Activated T-helper 1 cell treated with anti-CD3 and anti-CD28 coated beads, Interleukin-12 subunit alpha, Interleukin-12 subunit beta, Interleukin-2, Interleukin-4 antibody, amounts not matched to agents 30 ng/mL and 10 ng/mL and 1 ng/mL, durations not matched to agents 14 hours and 24 hours and 36 hours (primary cell): ENCODE measurements around the gene PTTG1IP. TPM values are rescaled to one million over a fixed set of nuclear protein-coding genes. Genes with fewer than 3 reads are reported as not detected.

Experiments
- DNase-seq: peaks from one replicate; pipeline ENCODE4 v3.0.0; 2021; ENCODE audit warnings: low spot score
- H3K27ac Mint-ChIP-seq: one replicate; pipeline ENCODE4 v1.8.0; 2021; ENCODE audit warnings: mild to moderate bottlenecking, mixed read lengths
- H3K27me3 Mint-ChIP-seq: one replicate; pipeline ENCODE4 v1.8.0; 2022; ENCODE audit warnings: mild to moderate bottlenecking, moderate library complexity, mixed read lengths; ENCODE audit not compliant: insufficient read depth
- H3K36me3 Mint-ChIP-seq: one replicate; pipeline ENCODE4 v1.8.0; 2021; ENCODE audit warnings: low read depth, mixed read lengths
- H3K4me1 Mint-ChIP-seq: one replicate; pipeline ENCODE4 v1.8.0; 2021; ENCODE audit warnings: low read depth, mixed read lengths
- H3K4me3 Mint-ChIP-seq: one replicate; pipeline ENCODE4 v1.8.0; 2021; ENCODE audit warnings: mild to moderate bottlenecking, moderate library complexity, mixed read lengths
- H3K9me3 Mint-ChIP-seq: one replicate; pipeline ENCODE4 v1.8.0; 2021; ENCODE audit warnings: mixed read lengths
- intact Hi-C: fragments of 100-400 bp; cut with micrococcal nuclease; formaldehyde crosslinking; loops from one replicate; pipeline ENCODE4 v1.15.1; 2024
- total RNA-seq: library from RNA; stranded (reverse); gene quantifications from 2 replicates; pipeline ENCODE4 v1.2.3, GENCODE V29; 2022

PTTG1IP gene
- total RNA-seq, 1 donor from 2014 or later: 46.7 TPM

DNA sequence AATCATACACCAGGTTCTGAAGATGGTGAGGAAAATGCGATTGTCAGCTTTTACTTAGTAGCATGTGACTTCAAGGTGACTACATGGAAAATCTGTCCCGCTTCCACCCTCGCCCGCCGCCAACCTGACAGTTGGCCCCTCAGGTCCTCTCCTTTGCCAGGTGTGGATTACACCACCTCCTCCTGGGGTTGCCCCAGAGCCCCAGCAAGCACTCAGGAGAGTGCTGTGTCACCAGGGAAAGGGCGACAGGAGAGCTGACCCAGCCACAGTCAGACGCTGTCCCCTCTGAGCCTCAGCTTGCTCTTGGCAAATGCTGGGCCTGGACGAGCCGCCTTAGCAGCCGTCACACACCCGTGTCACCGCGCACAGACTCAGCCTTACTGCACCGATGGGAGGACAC, 17.9 kb downstream of the PTTG1IP start:
- H3K27ac Mint-ChIP-seq: no peak overlapping the region

DNA sequence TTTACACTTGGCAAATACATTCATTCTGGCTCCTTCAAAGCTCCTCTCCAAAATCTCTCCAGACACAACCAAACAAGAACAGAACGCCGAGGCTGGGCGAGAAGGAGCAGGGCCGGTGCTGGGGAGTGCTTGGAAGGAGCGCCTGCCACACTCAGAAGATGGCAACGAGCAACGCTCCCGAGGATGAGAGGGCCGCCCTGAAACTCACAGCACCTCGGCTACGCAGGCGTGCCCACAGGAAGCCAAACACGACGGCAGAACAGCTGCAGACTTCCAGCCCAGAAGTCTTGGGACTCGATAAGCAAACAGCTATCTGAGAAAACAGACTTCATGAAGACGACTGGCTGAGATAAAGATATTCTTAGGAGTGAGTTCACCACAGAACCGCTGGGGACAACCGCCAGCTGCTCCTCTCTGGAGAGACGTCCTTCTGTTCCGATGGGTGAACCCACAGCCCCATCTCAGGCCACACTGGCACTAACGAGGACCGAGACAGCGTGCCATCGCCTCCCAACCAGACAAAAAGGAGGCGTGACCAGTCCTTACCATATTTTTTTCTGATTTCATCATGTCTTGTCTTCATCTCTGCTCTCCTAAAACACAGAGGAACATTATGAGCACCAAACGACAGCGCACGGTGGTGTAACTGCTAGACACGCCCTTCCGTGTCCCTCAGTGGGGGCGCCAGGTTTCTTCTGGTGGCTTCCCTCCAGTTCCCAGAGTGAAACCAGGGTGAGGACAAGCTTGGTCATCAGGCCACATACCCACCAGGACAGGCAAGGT, 18.6 kb downstream of the PTTG1IP start:
- no peak for DNase-seq
- H3K27ac Mint-ChIP-seq: peak overlapping the region; percentile 43
- H3K9me3 Mint-ChIP-seq: no peaks in the 10 kb centered on the region
- H3K4me1 Mint-ChIP-seq: peaks cover 31% of the 10 kb centered on the region
- intact Hi-C loops: loop anchor here (1.0 kb wide), 1 partner anchor 13 kb away; no protein-coding TSS in a partner anchor
- H3K27me3 Mint-ChIP-seq: no peaks in the 10 kb centered on the region
- H3K36me3 Mint-ChIP-seq: peaks cover 43% of the 10 kb centered on the region
- no peak overlapping the region for H3K4me3 Mint-ChIP-seq

More for the DNA sequence above, 17.9 kb downstream of the PTTG1IP start:
- intact Hi-C loops: loop anchor here (1.0 kb wide), 1 partner anchor 13 kb away; no protein-coding TSS in a partner anchor
- H3K27me3 Mint-ChIP-seq: no peaks in the 10 kb centered on the region
- no peaks in the 10 kb centered on the region for H3K9me3 Mint-ChIP-seq
- H3K4me1 Mint-ChIP-seq: peaks cover 31% of the 10 kb centered on the region
- peaks cover 44% of the 10 kb centered on the region for H3K36me3 Mint-ChIP-seq
- DNase-seq: no peak
- H3K4me3 Mint-ChIP-seq: no peak overlapping the region

DNA sequence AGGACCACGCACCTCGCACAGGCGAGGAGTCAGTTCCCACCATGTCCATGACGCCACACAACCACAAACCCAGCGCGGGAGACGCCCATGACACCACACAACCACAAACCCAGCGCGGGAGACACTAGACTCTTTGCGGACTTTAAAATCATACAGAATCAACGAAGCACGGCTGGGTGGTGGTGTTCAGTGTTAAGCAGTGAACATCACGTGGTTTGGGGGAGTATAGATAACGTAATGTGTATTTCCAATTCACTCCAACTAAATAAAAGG, 19.2 kb downstream of the PTTG1IP start:
- intact Hi-C loops: no loop called here
- DNase-seq: no peak
- peak overlapping the region; percentile 43 for H3K27ac Mint-ChIP-seq
- no peak overlapping the region for H3K4me3 Mint-ChIP-seq
- peaks cover 31% of the 10 kb centered on the region for H3K4me1 Mint-ChIP-seq
- H3K9me3 Mint-ChIP-seq: no peaks in the 10 kb centered on the region
- peaks cover 40% of the 10 kb centered on the region for H3K36me3 Mint-ChIP-seq
- H3K27me3 Mint-ChIP-seq: no peaks in the 10 kb centered on the region

DNA sequence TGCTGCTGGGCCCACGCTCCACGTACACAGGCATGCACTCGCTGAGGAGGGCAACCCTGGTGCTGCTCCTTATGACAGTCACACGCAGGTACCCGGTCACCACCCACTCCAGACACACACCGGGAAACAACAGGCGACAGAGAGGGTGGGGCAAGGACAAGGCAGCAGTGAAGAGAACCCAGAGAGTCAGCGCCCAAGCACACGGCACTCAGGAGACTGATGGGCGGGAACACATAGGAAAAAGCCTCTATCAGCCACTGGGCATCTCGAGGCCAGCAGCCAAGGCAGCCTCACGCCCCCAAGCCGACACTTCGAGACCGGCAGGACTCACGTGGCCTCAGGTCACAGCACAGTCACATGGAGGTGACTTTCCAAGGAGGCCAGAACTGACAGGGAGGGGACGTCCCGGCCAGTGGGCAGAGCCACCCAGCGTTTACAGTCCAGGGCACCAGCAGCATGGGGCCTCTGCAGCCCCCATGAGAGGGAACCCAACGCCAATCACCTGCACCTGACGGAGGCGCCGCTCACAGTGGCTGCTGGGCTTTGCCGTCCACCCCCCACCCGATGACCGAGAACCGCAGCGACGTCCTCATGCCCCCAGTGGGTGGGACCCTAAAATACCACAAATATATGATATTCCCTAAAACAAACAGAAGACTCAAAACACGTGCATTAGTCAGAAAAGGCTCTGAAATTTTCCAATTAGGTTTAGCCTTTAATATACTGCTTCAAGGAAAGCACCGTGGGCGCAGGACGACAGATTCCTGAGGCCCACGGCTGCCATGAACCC, 19.7 kb downstream of the PTTG1IP start:
- peaks cover 36% of the 10 kb centered on the region for H3K36me3 Mint-ChIP-seq
- no peaks in the 10 kb centered on the region for H3K27me3 Mint-ChIP-seq
- DNase-seq: no peak
- H3K27ac Mint-ChIP-seq: peak overlapping the region; percentile 4
- no peak overlapping the region for H3K4me3 Mint-ChIP-seq
- H3K4me1 Mint-ChIP-seq: peaks cover 31% of the 10 kb centered on the region
- no peaks in the 10 kb centered on the region for H3K9me3 Mint-ChIP-seq
- intact Hi-C loops: no loop called here

DNA sequence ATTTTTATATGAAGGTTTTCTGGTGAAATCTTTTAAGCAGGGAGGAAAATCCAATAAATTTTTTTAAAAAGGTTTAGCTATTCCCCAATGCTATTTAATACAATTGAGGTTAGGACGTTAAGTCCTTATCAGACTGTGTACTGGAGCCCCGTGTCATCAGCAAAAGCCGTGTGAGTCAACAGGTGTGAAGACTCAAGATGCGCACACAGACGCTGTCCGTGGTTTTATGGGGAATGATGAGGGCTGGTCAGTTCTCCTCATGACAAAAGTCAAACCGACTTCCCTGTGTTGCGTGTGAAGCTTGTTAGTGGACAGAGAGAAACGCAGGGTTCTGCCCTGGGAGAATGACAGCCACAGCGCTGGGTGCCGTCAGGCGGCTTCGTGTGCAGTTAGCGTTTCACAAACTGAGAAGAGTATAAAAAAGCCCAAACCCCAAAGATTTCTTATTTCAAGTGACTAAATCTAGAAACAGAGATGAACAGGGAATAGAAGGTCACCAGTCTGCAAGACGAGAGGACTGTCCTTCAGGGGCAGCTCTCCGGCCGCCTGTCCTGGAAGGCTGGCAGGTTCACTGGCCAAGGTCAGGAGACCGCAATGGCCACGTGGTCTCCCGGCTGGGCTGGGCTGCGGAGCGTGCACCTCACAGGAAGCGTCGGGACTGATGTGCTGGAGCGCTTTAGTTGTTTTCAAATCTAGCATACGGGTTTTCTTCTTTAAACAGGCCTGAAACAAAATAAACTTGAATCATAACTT, 22.4 kb downstream of the PTTG1IP start:
- H3K36me3 Mint-ChIP-seq: peaks cover 31% of the 10 kb centered on the region

DNA sequence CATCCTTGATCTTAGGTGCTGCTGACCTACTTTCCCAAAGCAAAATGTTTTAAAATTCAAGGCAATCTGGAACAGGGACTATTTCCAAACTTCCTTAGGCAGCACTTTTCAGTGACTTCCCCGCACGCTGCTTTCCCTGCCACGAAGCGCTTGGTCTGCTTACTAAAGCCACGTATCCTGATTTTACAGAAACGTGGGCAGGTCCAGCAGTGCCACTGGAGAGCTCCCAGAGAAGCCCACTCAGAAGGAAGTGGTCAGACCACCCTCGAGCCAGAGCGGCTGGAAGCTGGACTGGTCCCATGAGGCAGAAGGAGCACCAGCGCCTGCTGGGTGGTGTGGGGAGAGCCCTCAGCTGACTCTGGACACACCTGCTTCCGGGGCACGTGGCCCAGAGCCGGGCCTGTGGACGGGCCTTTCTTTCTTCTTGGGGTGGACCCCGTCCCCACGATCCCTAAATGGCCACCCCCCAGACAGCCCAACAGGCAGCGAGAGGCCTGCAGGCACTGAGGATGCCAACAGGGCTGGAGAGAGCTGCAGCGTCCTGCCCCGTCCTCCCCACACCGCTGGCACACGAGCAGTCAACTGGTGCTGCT, 23.2 kb downstream of the PTTG1IP start:
- Mint-ChIP-seq H3K27ac (no peak overlapping the region), H3K4me3 (no peak overlapping the region), H3K4me1 (peaks cover 40% of the 10 kb centered on the region), H3K27me3 (no peaks in the 10 kb centered on the region), H3K9me3 (no peaks in the 10 kb centered on the region), H3K36me3 (peaks cover 28% of the 10 kb centered on the region)
- intact Hi-C loops: no loop called here
- no peak for DNase-seq

More for the DNA sequence above, 22.4 kb downstream of the PTTG1IP start:
- Mint-ChIP-seq H3K27me3 (no peaks in the 10 kb centered on the region), H3K4me1 (peaks cover 40% of the 10 kb centered on the region), H3K9me3 (no peaks in the 10 kb centered on the region), H3K27ac (peak overlapping the region; percentile 56), H3K4me3 (no peak overlapping the region)
- DNase-seq: no peak
- intact Hi-C loops: no loop called here

DNA sequence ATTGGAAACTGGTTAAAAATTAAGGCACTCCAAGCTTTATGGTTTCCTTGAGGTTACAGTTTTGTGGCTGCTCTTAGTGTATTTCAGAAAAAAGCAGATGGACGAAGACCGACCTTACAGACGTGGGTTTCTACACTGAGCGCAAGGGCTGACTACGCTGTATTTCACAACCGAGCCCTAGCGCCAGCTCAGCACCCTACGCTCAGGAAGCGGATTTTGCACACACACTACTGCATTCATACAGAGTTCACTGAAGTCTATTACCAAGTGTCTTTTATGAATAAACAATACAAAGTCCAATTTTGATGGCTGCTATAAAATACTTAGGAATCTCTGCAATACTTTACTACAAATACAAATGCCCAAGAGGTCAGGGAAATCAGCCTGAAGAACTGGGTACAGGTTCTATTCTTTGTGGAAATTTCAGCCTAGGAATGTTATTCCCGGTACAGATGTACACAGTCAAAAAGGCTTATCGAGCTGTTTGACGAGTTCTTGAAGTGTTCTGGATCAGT, 23.8 kb downstream of the PTTG1IP start:
- H3K4me3 Mint-ChIP-seq: no peak overlapping the region
- DNase-seq: no peak
- H3K4me1 Mint-ChIP-seq: peaks cover 34% of the 10 kb centered on the region
- no peak overlapping the region for H3K27ac Mint-ChIP-seq
- H3K9me3 Mint-ChIP-seq: no peaks in the 10 kb centered on the region
- intact Hi-C loops: no loop called here
- no peaks in the 10 kb centered on the region for H3K27me3 Mint-ChIP-seq
- peaks cover 23% of the 10 kb centered on the region for H3K36me3 Mint-ChIP-seq

DNA sequence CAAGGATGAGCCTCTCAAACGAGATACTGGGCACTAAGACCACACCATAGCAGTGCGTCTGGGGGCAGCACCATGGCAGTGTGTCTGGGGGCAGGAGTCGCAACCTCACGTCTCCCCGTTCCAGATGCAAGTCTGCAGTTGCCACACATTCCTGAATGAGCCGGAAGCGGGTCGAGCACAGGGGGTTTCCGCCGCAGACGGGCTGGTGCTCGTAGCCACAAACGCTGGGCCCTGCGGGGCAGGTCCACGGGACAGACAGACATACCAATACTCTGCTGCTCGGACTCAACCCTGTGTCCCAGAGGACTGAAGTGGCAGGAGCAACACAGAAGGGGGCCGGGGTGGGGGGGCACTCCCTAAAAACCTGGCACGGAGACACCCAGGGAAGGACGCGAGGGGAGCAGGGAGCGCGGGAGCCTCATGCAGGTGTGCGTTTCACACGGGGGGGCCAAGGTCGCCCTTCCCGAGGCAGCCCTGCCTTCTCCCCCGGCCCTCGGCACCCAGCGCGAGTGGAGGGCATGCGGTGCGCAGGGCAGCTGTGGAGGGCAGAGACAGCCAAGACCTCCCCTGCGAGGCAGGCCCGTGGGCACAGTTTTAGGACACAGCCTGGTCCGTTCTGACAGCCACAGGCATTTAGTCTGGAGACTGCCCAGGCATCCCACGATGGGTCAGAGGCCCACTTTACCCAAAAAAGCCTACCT, 24.5 kb downstream of the PTTG1IP start:
- no peak for DNase-seq
- H3K9me3 Mint-ChIP-seq: no peaks in the 10 kb centered on the region
- H3K4me1 Mint-ChIP-seq: peaks cover 27% of the 10 kb centered on the region
- H3K27ac Mint-ChIP-seq: no peak overlapping the region
- H3K4me3 Mint-ChIP-seq: no peak overlapping the region
- intact Hi-C loops: no loop called here
- H3K36me3 Mint-ChIP-seq: peaks cover 16% of the 10 kb centered on the region
- H3K27me3 Mint-ChIP-seq: peaks cover 1% of the 10 kb centered on the region

DNA sequence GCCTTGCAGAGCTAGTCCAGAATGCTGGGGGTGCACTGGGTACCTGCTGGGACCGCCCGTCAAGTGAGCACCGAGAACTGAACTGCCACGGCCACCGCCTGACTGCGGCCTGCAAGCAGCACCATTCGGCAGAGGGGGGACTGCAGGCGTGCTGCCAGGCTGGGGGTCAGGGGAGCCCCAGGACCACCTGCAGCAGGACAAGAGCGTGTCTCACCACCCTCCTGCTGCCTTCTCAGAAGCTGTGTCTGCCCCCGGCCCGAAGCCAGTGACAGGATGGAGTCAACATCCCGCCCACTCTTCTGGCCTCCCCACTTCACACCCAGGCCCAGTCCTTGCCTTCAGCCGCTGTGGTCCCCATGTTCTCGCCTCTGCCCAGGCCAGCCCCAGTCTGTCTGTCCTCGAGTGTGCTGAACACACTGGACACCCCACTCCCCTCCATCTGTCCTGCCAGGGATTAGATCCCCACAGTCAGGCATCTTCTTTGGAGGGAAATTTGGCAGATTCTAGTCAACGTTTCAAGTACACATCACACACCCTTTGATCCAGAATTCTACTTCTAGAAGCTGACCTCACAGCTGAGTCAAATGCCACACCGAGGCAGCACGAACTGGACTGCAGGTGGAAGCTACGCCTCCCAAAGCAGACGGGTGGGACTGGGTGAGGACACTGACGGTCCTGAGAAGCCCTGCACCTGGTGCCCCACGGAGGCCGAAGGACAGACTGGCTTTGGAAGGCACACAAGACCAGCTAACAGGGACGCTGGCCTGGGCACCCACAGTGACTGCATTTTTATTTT, 26.0 kb downstream of the PTTG1IP start:
- H3K27me3 Mint-ChIP-seq: peaks cover 5% of the 10 kb centered on the region
- no peak for DNase-seq
- H3K36me3 Mint-ChIP-seq: peaks cover 12% of the 10 kb centered on the region
- H3K9me3 Mint-ChIP-seq: no peaks in the 10 kb centered on the region
- intact Hi-C loops: loop anchor here (2.0 kb wide), 2 partner anchors 29 to 47 kb away; partner anchors contain the start of genes SUMO3 and UBE2G2
- no peak overlapping the region for H3K4me3 Mint-ChIP-seq
- peaks cover 26% of the 10 kb centered on the region for H3K4me1 Mint-ChIP-seq
- peak overlapping the region; percentile 48 for H3K27ac Mint-ChIP-seq

DNA sequence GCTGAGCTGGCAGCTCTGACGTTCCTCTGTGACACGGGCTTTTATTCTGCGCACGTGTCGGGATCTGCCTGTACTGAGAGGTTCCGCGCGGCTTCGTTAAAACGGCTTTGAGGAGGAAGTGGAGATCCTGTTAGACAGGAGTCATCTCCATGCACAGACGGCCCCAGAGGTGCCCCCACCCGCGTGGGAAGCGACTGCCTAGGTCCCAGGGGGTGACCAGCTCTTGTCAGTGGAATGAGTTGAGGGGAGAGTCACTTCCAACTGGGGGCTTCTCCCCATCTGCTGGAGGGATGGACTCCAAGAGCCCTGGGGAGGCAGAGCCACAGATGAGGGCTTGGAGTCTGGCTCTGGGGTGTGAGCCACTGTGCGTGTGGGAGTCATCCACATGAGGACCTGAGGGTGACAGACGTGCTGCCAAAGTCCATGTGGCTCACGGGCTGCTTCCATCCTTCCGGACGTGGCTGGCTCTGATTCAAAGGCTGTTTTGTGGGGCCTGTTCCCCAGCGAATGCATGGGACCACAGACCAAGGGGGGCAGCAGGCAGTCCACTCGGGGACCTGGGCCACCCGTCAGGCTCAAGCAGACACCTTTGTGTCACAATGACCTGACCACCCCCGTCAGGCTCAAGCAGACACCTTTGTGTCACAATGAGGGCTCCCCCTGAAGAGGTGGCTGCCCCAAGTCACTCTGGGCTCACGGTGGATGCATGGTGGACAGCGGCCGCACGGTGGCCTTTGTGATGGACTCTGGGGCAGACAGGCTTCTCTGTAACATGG, 26.8 kb downstream of the PTTG1IP start:
- Mint-ChIP-seq H3K4me3 (peak overlapping the region; percentile 65), H3K4me1 (peaks cover 18% of the 10 kb centered on the region), H3K36me3 (peaks cover 12% of the 10 kb centered on the region), H3K9me3 (no peaks in the 10 kb centered on the region), H3K27me3 (peaks cover 5% of the 10 kb centered on the region), H3K27ac (peak overlapping the region; percentile 11)
- peak; percentile 25 for DNase-seq
- intact Hi-C loops: loop anchor here (1.0 to 2.0 kb wide), 3 partner anchors 26 to 46 kb away; partner anchors contain the start of genes SUMO3 and UBE2G2

DNA sequence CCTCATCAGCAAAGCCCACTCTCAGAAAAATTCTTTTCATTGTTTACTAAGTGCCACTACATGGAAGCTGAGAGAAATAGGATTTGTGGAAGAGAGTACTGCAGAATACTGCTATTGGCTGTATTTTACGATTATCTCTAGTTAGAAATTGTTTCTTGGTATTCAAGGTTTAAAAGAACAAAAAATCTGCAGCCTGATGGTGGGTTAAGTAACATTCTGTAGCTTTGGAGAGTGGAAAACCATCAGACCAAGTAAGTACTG, 27.3 kb downstream of the PTTG1IP start:
- peak overlapping the region; percentile 11 for H3K27ac Mint-ChIP-seq
- peaks cover 5% of the 10 kb centered on the region for H3K27me3 Mint-ChIP-seq
- H3K4me3 Mint-ChIP-seq: peak overlapping the region; percentile 65
- peaks cover 13% of the 10 kb centered on the region for H3K4me1 Mint-ChIP-seq
- intact Hi-C loops: loop anchor here (1.0 to 2.0 kb wide), 3 partner anchors 26 to 45 kb away; partner anchors contain the start of genes SUMO3 and UBE2G2
- DNase-seq: no peak
- no peaks in the 10 kb centered on the region for H3K9me3 Mint-ChIP-seq
- H3K36me3 Mint-ChIP-seq: peaks cover 12% of the 10 kb centered on the region
